Bronchial epithelial cell (primary cell): ENCODE results near the gene ZNF70. TPM values are rescaled to one million over a fixed set of nuclear protein-coding genes. Genes with fewer than 3 reads are reported as not detected.
A peak's percentile ranks its signal among the peaks of the same experiment; 100 is the strongest.
"Not testable (repeated sequence)": the region's sequence is repeated elsewhere in the genome, so short reads cannot be mapped to it uniquely, and the experiment has no call there.

ENCODE experiments used
- DNase-seq: peaks from one replicate; pipeline ENCODE4 v3.0.0-alpha.2; 2010; ENCODE audit warnings: low read depth
- FAIRE-seq: peaks from 2 replicates; lab custom pipeline; 2011; peaks lifted over from hg19 to GRCh38; lab: Jason Lieb, UNC
- H3K27me3 ChIP-seq: 2 replicates; pipeline ENCODE4 v1.5.1; 2011; ENCODE audit warnings: low read length; ENCODE audit not compliant: control insufficient read depth, insufficient read depth
- H3K36me3 ChIP-seq: 2 replicates; pipeline ENCODE4 v1.5.1; 2011; ENCODE audit warnings: low read length; ENCODE audit not compliant: control insufficient read depth, insufficient read depth
- H3K4me3 ChIP-seq: 2 replicates; pipeline ENCODE4 v1.5.1; 2011; ENCODE audit warnings: mild to moderate bottlenecking, low read depth, low read length, control low read depth
- total RNA-seq: library from RNA; depleted of rRNA; stranded (reverse); fragments of >200 nt; gene quantifications from 2 replicates; pipeline ENCODE4 v1.2.1, GENCODE V29; 2014
- TF ChIP-seq, protein P1 (sequence below): IDR thresholded peaks from 2 replicates; pipeline ENCODE4 v1.5.1; 2011; ENCODE audit warnings: mild to moderate bottlenecking, moderate library complexity, low read length, control low read depth, inconsistent platforms; ENCODE audit not compliant: insufficient read depth, severe bottlenecking

Gene ZNF70
- total RNA-seq, 1 donor from 2014 or later, result 1.3 TPM

- TF ChIP-seq, protein P1, sequence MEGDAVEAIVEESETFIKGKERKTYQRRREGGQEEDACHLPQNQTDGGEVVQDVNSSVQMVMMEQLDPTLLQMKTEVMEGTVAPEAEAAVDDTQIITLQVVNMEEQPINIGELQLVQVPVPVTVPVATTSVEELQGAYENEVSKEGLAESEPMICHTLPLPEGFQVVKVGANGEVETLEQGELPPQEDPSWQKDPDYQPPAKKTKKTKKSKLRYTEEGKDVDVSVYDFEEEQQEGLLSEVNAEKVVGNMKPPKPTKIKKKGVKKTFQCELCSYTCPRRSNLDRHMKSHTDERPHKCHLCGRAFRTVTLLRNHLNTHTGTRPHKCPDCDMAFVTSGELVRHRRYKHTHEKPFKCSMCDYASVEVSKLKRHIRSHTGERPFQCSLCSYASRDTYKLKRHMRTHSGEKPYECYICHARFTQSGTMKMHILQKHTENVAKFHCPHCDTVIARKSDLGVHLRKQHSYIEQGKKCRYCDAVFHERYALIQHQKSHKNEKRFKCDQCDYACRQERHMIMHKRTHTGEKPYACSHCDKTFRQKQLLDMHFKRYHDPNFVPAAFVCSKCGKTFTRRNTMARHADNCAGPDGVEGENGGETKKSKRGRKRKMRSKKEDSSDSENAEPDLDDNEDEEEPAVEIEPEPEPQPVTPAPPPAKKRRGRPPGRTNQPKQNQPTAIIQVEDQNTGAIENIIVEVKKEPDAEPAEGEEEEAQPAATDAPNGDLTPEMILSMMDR, result no peak
- Histone ChIP-seq H3K4me3 (no peak overlapping the region), H3K36me3 (peaks cover 4% of the 10 kb centered on the region), H3K27me3 (no peaks in the 10 kb centered on the region)
- DNase-seq (no peak), FAIRE-seq (peak; percentile 43)
Measured at GRCh38 chr22:23742505-23743264, 8.2 kb downstream of the ZNF70 start.

DNA sequence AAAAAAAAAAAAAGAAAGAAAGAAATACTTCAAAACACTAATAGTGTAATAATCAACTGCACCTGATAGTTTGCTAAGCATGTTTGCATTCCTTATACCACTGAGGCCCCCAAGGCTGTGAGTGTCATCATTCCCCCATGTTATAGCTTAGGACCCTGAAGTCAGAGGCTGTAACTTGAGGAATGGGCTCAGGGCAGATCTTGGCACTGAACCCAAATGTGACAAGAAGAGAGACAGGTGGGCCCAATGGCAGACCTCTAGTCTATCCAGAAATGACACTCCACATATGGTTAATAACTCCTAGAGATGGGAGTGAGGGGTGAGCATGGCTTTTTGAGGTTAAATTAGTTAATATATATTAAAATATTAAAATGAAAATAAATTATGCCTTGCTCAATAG lies 13.2 kb downstream of the ZNF70 start:
- DNase-seq (no peak), FAIRE-seq (no peak)
- no peak overlapping the region for H3K4me3 ChIP-seq
- H3K27me3 ChIP-seq, result no peaks in the 10 kb centered on the region
- H3K36me3 ChIP-seq, result peaks cover under 1% of the 10 kb centered on the region
- TF ChIP-seq, protein P1, result no peak

DNA sequence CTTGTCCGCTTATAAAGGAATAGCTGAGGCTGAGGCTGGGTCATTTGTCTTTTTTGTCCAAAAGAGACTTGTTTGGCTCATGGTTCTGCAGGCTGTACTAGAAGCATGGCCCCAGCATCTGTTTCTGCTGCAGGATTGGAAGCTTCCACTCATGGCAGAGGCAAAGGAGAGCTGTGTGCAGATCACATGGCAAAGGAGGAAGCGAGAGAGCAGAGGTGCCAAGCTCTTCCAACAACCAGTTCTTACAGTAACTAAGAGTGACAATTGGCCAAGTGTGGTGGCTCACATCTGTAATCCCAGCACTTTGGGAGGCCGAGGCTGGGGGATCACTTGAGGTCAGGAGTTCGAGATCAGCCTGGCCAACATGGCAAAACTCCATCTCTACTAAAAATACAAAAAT lies 22.8 kb downstream of the ZNF70 start:
- not testable (repeated sequence) for DNase-seq, H3K27me3 ChIP-seq, H3K4me3 ChIP-seq, FAIRE-seq, H3K36me3 ChIP-seq

DNA sequence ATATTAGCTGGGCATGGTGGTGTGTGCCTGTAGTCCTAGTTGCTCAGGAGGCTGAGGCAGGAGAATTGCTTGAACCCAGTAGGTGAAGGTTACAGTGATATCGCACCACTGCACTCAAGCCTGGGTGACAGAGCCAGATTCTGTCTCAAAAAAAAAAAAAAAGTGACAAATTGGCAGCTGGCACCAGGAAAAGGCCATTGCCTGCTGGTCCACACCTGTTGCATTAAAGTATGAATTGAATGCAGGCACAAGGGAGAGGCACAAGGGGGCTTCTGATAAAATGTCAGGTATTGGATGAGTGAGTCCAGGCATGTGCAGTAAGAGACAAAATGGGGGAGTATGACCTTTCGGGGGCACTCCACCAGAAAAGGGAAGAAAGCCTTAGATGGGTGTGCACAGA lies 28.2 kb downstream of the ZNF70 start:
- FAIRE-seq (no peak), DNase-seq (no peak)
- Histone ChIP-seq H3K36me3 (no peaks in the 10 kb centered on the region), H3K4me3 (no peak overlapping the region), H3K27me3 (no peaks in the 10 kb centered on the region)
- TF ChIP-seq, protein P1, result no peak

GRCh38 chr22:23722160-23722559 lies 28.8 kb downstream of the ZNF70 start:
- FAIRE-seq (no peak), DNase-seq (no peak)
- Histone ChIP-seq H3K36me3 (no peaks in the 10 kb centered on the region), H3K4me3 (no peak overlapping the region), H3K27me3 (no peaks in the 10 kb centered on the region)
- TF ChIP-seq, protein P1, result no peak

GRCh38 chr22:23720855-23721254 lies 30.1 kb downstream of the ZNF70 start:
- DNase-seq (no peak), FAIRE-seq (no peak)
- H3K4me3 ChIP-seq, result no peak overlapping the region
- H3K36me3 ChIP-seq, result no peaks in the 10 kb centered on the region
- TF ChIP-seq, protein P1, result no peak
- no peaks in the 10 kb centered on the region for H3K27me3 ChIP-seq
